Upper lobe of left lung (tissue), 4 donors: Measurements from ENCODE around the gene MROH9.

Experiments used
- POLR2A ChIP-seq, 4 donors: fragments of 450-650 bp; IDR thresholded peaks; one replicate each; pipeline ENCODE4 v1.5.1; 2016 to 2017; ENCODE audit warnings: antibody characterized with exemption in 4 of 4, mild to moderate bottlenecking in 2 of 4
- TF ChIP-seq, protein P1 (sequence below), 6 experiments: fragments of 450-650 bp in 4 of 6; fragments of 200-600 bp in 2 of 6; sonication (generic) in 2 of 6; IDR thresholded peaks; one replicate each; pipeline ENCODE4 v1.5.1; 2016 to 2019; ENCODE audit warnings: antibody characterized with exemption in 6 of 6

DNA sequence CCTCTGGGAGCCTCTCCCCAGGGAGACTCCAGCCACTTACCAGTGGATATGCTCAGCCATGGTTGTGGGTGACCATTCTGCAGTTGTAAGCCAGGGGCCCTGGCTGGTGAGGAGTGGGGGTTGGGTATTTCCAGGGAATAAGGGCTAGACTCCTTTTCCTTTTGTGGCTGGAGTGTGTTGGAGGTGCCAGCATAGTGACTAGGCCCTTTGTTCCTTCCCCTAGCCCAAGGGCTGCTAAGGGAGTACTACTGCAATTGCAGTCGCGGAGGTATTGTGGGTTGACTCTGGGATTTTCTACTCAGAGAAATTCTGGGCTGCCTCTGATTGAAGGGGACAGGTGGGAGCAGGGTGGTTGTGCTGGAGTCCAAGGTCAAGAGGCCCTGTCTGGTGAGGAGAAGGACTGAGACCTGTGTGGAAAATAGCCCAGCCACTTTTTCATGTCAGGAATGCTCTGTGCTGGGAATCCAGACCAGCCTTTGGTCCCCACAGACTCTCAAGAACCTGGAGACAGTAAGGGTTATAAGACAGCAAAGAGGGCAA, 43.1 kb downstream of the MROH9 start:
- no peak for TF ChIP-seq POLR2A (IDR thresholded peaks at IDR 0.05)
- TF ChIP-seq, protein P1, sequence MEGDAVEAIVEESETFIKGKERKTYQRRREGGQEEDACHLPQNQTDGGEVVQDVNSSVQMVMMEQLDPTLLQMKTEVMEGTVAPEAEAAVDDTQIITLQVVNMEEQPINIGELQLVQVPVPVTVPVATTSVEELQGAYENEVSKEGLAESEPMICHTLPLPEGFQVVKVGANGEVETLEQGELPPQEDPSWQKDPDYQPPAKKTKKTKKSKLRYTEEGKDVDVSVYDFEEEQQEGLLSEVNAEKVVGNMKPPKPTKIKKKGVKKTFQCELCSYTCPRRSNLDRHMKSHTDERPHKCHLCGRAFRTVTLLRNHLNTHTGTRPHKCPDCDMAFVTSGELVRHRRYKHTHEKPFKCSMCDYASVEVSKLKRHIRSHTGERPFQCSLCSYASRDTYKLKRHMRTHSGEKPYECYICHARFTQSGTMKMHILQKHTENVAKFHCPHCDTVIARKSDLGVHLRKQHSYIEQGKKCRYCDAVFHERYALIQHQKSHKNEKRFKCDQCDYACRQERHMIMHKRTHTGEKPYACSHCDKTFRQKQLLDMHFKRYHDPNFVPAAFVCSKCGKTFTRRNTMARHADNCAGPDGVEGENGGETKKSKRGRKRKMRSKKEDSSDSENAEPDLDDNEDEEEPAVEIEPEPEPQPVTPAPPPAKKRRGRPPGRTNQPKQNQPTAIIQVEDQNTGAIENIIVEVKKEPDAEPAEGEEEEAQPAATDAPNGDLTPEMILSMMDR (IDR thresholded peaks at IDR 0.05): no peak
